Thyroid gland (tissue), 4 donors: ENCODE results near the gene SHMT2. TPM values are rescaled to one million over a fixed set of nuclear protein-coding genes. Genes with fewer than 3 reads are reported as not detected.

Experiments used
- DNase-seq, 2 donors: peaks; one replicate each; pipeline ENCODE4 v3.0.0-alpha.2; 2019
- H3K27ac ChIP-seq, 3 donors: fragments of 200-600 bp; sonication (generic); 1 replicate in 2 of 3; 2 replicates in 1 of 3; pipeline ENCODE4 v1.5.1; 2016 to 2019; ENCODE audit warnings: mild to moderate bottlenecking in 1 of 3, moderate library complexity in 1 of 3
- H3K27me3 ChIP-seq: fragments of 200-600 bp; sonication (generic); one replicate; pipeline ENCODE4 v1.5.1; 2019
- H3K36me3 ChIP-seq, 2 donors: fragments of 200-600 bp; sonication (generic); one replicate each; pipeline ENCODE4 v1.5.1; 2016 to 2019
- H3K4me1 ChIP-seq, 2 donors: fragments of 200-600 bp; sonication (generic); one replicate each; pipeline ENCODE4 v1.5.1; 2017 to 2019
- H3K4me3 ChIP-seq, 3 donors: fragments of 200-600 bp; sonication (generic); replicated peaks in 1 of 3; 1 replicate in 2 of 3; 2 replicates in 1 of 3; pipeline ENCODE4 v1.5.1; 2016; ENCODE audit warnings: mild to moderate bottlenecking in 1 of 3
- H3K9me3 ChIP-seq: fragments of 200-600 bp; sonication (generic); one replicate; pipeline ENCODE4 v1.5.1; 2017
- CTCF ChIP-seq, 6 experiments: fragments of 200-600 bp in 3 of 6; fragments of 450-650 bp in 3 of 6; sonication (generic) in 3 of 6; IDR thresholded peaks; one replicate each; pipeline ENCODE4 v1.5.1; 2016 to 2019; ENCODE audit warnings: antibody characterized with exemption in 6 of 6, mild to moderate bottlenecking in 2 of 6, inconsistent platforms in 1 of 6, moderate library complexity in 1 of 6
- POLR2A ChIP-seq, 2 donors: fragments of 450-650 bp; IDR thresholded peaks; one replicate each; pipeline ENCODE4 v1.6.1; 2017; ENCODE audit warnings: antibody characterized with exemption in 2 of 2, mild to moderate bottlenecking in 2 of 2, moderate library complexity in 1 of 2
- WGBS, 2 donors: methylation state at CpG; one replicate each; pipeline ENCODE4 v1.1.5; 2017; 5-methylcytosine and 5-hydroxymethylcytosine counted together
- intact Hi-C: fragments of 100-400 bp; cut with DNase I; formaldehyde crosslinking; loops from one replicate; pipeline ENCODE4 v1.15.1; 2023
- total RNA-seq, 4 donors: library from RNA; depleted of rRNA; stranded (reverse); fragments of >200 nt; gene quantifications; one replicate each; pipeline ENCODE4 v1.2.3, GENCODE V29; 2016

SHMT2 gene
- total RNA-seq, 4 donors from 2014 or later: 34.0 to 58.4 (median 49.8) TPM

GRCh38 chr12:57231276-57232021, 1.9 kb downstream of the SHMT2 start:
- DNase-seq: no peak
- intact Hi-C loops: no loop called here
- Histone ChIP-seq H3K4me3 (no peak overlapping the region), H3K4me1 (peaks cover 10 to 27% of the 10 kb centered on the region in 2 donors), H3K27me3 (peaks cover under 1% of the 10 kb centered on the region), H3K27ac (no peak overlapping the region), H3K36me3 (peaks cover 23 to 26% of the 10 kb centered on the region in 2 donors), H3K9me3 (no peaks in the 10 kb centered on the region)
- TF ChIP-seq CTCF (IDR thresholded peaks at IDR 0.05) (no peak), POLR2A (IDR thresholded peaks at IDR 0.05) (no peak)
- WGBS, 2 donors: 91 to 94% methylated on average over 13 of the region's 13 CpGs

- peaks cover 23 to 26% of the 10 kb centered on the region in 2 donors for H3K36me3 ChIP-seq
- no peaks in the 10 kb centered on the region for H3K9me3 ChIP-seq
- no peaks in the 10 kb centered on the region for H3K27me3 ChIP-seq
- no peak overlapping the region for H3K27ac ChIP-seq
- no peak for DNase-seq
- 89 to 94% methylated on average over 13 to 18 of the region's 19 CpGs for WGBS, 2 donors
- no peak overlapping the region for H3K4me3 ChIP-seq
- intact Hi-C loops: no loop called here
- peaks cover 10 to 19% of the 10 kb centered on the region in 2 donors for H3K4me1 ChIP-seq
- no peak for TF ChIP-seq POLR2A (IDR thresholded peaks at IDR 0.05)
- TF ChIP-seq CTCF (IDR thresholded peaks at IDR 0.05): no peak
Measured at GRCh38 chr12:57232156-57232756, 2.7 kb downstream of the SHMT2 start.

- Histone ChIP-seq H3K4me3 (no peak overlapping the region), H3K36me3 (peaks cover 23 to 26% of the 10 kb centered on the region in 2 donors), H3K27ac (peak overlapping the region in 1 of 3 donors; percentile 30), H3K9me3 (no peaks in the 10 kb centered on the region), H3K27me3 (no peaks in the 10 kb centered on the region), H3K4me1 (peaks cover 10 to 27% of the 10 kb centered on the region in 2 donors)
- no peak for DNase-seq
- intact Hi-C loops: no loop called here
- 91 to 95% methylated on average over 8 to 12 of the region's 15 CpGs for WGBS, 2 donors
- TF ChIP-seq POLR2A (IDR thresholded peaks at IDR 0.05) (no peak), CTCF (IDR thresholded peaks at IDR 0.05) (no peak)
Measured at GRCh38 chr12:57233357-57234232, 4.1 kb downstream of the SHMT2 start.

GRCh38 chr12:57234233-57234570, 4.7 kb downstream of the SHMT2 start:
- no peak overlapping the region for H3K4me3 ChIP-seq
- TF ChIP-seq CTCF (IDR thresholded peaks at IDR 0.05) (no peak), POLR2A (IDR thresholded peaks at IDR 0.05) (no peak)
- H3K27me3 ChIP-seq: no peaks in the 10 kb centered on the region
- H3K27ac ChIP-seq: no peak overlapping the region
- H3K9me3 ChIP-seq: no peaks in the 10 kb centered on the region
- 87 to 92% methylated on average over 3 of the region's 3 CpGs for WGBS, 2 donors
- intact Hi-C loops: no loop called here
- DNase-seq: no peak
- peaks cover 23 to 26% of the 10 kb centered on the region in 2 donors for H3K36me3 ChIP-seq
- H3K4me1 ChIP-seq: peaks cover 10 to 30% of the 10 kb centered on the region in 2 donors
